ENCODE data around the gene NAA80. TPM values are rescaled to one million over a fixed set of nuclear protein-coding genes. Genes with fewer than 3 reads are reported as not detected.

The NAA80 gene
- total RNA-seq, 1 experiment from 2014 or later = 6.0 TPM

DNA sequence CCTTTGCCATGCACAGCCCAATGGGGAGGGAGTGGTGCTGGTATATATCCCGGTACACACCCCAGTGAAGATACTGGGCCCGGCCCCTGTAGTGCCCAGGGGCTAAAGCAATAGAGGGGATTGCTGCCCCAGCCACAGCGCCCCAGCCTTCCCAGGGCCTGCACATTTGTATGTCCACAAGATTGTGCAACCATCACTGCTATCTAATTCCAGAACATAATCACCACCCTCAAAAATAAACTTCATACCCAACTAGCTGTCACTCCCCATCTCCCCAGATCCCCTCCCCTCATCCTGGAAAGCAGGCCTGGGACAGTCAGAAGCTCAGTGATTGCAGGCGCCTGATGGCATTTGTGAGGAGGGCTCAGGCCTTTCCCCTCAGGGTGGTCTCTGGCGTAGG, 49.7 kb downstream of the NAA80 start:
- no peak overlapping the region for H3K9ac ChIP-seq (ENCODE audit: extremely low read depth, insufficient read length, low read length)

More for the DNA sequence above, 49.7 kb downstream of the NAA80 start:
- peaks cover 11% of the 10 kb centered on the region for H3K79me1 ChIP-seq (ENCODE audit: insufficient read depth, low read depth, low read length, poor library complexity, severe bottlenecking)
- H3K36me3 Mint-ChIP-seq (ENCODE audit: insufficient read depth in 1 of 3, low read depth in 3 of 3) = peaks cover 7 to 39% (median 30%) of the 10 kb centered on the region in 3 experiments
- peaks cover 30 to 36% of the 10 kb centered on the region in 2 experiments for H3K4me1 Mint-ChIP-seq
- no peak overlapping the region for H2AFZ ChIP-seq (ENCODE audit: low read length)
- peaks cover 13% of the 10 kb centered on the region; the same call in 1 of the 2 replicates for H3K79me2 ChIP-seq (ENCODE audit: insufficient read depth, low read length)
- H3K4me3 Mint-ChIP-seq = no peak overlapping the region
- no peak overlapping the region for H2BK120ac ChIP-seq (ENCODE audit: low read depth, low read length, poor library complexity, severe bottlenecking)
- no peaks in the 10 kb centered on the region for H3K27me3 ChIP-seq (ENCODE audit: insufficient read depth, low read length)
- H3K4me2 ChIP-seq (ENCODE audit: insufficient read depth, insufficient read length, low read length) = no peak overlapping the region
- no peak overlapping the region for H3K4ac ChIP-seq (ENCODE audit: low read depth, low read length)
- H3K18ac ChIP-seq (ENCODE audit: insufficient read length, low read depth, low read length) = no peak overlapping the region
- no peak overlapping the region for H3K56ac ChIP-seq (ENCODE audit: insufficient read length, low read depth, low read length)
- no peaks in the 10 kb centered on the region for H3K27me3 Mint-ChIP-seq (ENCODE audit: low read depth)
- no peak for DNase-seq
- H3K4me1 ChIP-seq (ENCODE audit: insufficient read depth, low read length) = no peaks in the 10 kb centered on the region
- H2BK5ac ChIP-seq (ENCODE audit: insufficient read length, low read length) = no peak overlapping the region
- no peak overlapping the region for H2BK15ac ChIP-seq (ENCODE audit: low read depth, low read length)
- H2BK12ac ChIP-seq (ENCODE audit: insufficient read length, low read depth, low read length) = no peak overlapping the region
- WGBS (ENCODE audit: extremely low coverage, insufficient read length, low lambda C conversion rate) = no CpG with 5 or more reads among the region's 5 CpGs
- H3K23me2 ChIP-seq (ENCODE audit: insufficient read length, low read depth, low read length, poor library complexity, severe bottlenecking) = no peaks in the 10 kb centered on the region
- H3K27ac ChIP-seq (ENCODE audit: insufficient read length, low read depth, low read length) = no peak overlapping the region
- H4K20me1 ChIP-seq (ENCODE audit: control insufficient read depth, insufficient read depth, insufficient read length) = peaks cover 3% of the 10 kb centered on the region
- H2BK20ac ChIP-seq (ENCODE audit: low read depth, low read length, poor library complexity, severe bottlenecking) = no peak overlapping the region
- H3K9me3 ChIP-seq (ENCODE audit: control insufficient read depth, low read depth, low read length) = no peaks in the 10 kb centered on the region
- H3K9me3 Mint-ChIP-seq = no peaks in the 10 kb centered on the region
- H4K8ac ChIP-seq (replicated peaks; ENCODE audit: insufficient read length, low read depth, low read length) = no peak overlapping the region
- TF ChIP-seq, protein P1, sequence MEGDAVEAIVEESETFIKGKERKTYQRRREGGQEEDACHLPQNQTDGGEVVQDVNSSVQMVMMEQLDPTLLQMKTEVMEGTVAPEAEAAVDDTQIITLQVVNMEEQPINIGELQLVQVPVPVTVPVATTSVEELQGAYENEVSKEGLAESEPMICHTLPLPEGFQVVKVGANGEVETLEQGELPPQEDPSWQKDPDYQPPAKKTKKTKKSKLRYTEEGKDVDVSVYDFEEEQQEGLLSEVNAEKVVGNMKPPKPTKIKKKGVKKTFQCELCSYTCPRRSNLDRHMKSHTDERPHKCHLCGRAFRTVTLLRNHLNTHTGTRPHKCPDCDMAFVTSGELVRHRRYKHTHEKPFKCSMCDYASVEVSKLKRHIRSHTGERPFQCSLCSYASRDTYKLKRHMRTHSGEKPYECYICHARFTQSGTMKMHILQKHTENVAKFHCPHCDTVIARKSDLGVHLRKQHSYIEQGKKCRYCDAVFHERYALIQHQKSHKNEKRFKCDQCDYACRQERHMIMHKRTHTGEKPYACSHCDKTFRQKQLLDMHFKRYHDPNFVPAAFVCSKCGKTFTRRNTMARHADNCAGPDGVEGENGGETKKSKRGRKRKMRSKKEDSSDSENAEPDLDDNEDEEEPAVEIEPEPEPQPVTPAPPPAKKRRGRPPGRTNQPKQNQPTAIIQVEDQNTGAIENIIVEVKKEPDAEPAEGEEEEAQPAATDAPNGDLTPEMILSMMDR (conservative IDR thresholded peaks at IDR 0.05) = no peak
- H3K27ac Mint-ChIP-seq = peak overlapping the region in 2 of 3 experiments; percentile 29 to 76; a peak in 1 of 7 replicates
- H4K5ac ChIP-seq (ENCODE audit: insufficient read length, low read depth, low read length) = no peak overlapping the region
- no peak overlapping the region; the same call in 1 of the 2 replicates for H3K14ac ChIP-seq (ENCODE audit: insufficient read depth, low read length)
- no peak overlapping the region for H3K23ac ChIP-seq (ENCODE audit: insufficient read length, low read depth, low read length)
- no peak overlapping the region for H3T11ph ChIP-seq (ENCODE audit: low read length)
- H4K91ac ChIP-seq (ENCODE audit: insufficient read length, low read depth, low read length) = no peak overlapping the region
- no peak overlapping the region for H2AK5ac ChIP-seq (ENCODE audit: insufficient read length, low read length)

Data from H9 (cell line).